Effector memory CD8-positive, alpha-beta T cell (primary cell): Measurements from ENCODE around the gene KMT2B.

ENCODE experiments used
- ATAC-seq: fragments of 150-1000 bp; cut with Tn5 transposase; replicated peaks from 2 replicates; pipeline ENCODE4 v1.10.0; 2021; ENCODE audit warnings: mild to moderate bottlenecking, moderate library complexity
- DNase-seq, 3 experiments: peaks; one replicate each; pipeline ENCODE4 v3.0.0; 2021
- H3K27ac Mint-ChIP-seq, 2 donors: one replicate each; pipeline ENCODE4 v1.8.0; 2022; ENCODE audit warnings: mild to moderate bottlenecking in 2 of 2, mixed read lengths in 2 of 2, moderate library complexity in 2 of 2
- H3K27me3 Mint-ChIP-seq, 2 donors: one replicate each; pipeline ENCODE4 v1.8.0; 2022; ENCODE audit warnings: mixed read lengths in 2 of 2
- H3K36me3 Mint-ChIP-seq: one replicate; pipeline ENCODE4 v1.8.0; 2022; ENCODE audit warnings: mild to moderate bottlenecking, moderate library complexity, mixed read lengths; ENCODE audit not compliant: insufficient read depth
- H3K4me1 Mint-ChIP-seq, 2 donors: one replicate each; pipeline ENCODE4 v1.8.0; 2022; ENCODE audit warnings: low read depth in 2 of 2, mixed read lengths in 2 of 2
- H3K4me3 Mint-ChIP-seq, 2 donors: one replicate each; pipeline ENCODE4 v1.8.0; 2022; ENCODE audit warnings: mild to moderate bottlenecking in 2 of 2, mixed read lengths in 2 of 2, moderate library complexity in 2 of 2
- H3K9me3 Mint-ChIP-seq, 2 donors: one replicate each; pipeline ENCODE4 v1.8.0; 2022; ENCODE audit warnings: mixed read lengths in 2 of 2

KMT2B gene

GRCh38 chr19:35714601-35715354 lies 3.0 kb upstream of the KMT2B start:
- Mint-ChIP-seq H3K36me3 (peaks cover 18% of the 10 kb centered on the region), H3K4me3 (peak overlapping the region; percentile 78 to 89), H3K27me3 (peaks cover 0 to 7% of the 10 kb centered on the region in 2 donors), H3K9me3 (no peaks in the 10 kb centered on the region), H3K27ac (peak overlapping the region; percentile 93 to 94), H3K4me1 (peaks cover 56 to 63% of the 10 kb centered on the region in 2 donors)
- DNase-seq (no peak), ATAC-seq (no peak)

- ATAC-seq: no peak
- H3K27me3 Mint-ChIP-seq: peaks cover 0 to 7% of the 10 kb centered on the region in 2 donors
- no peaks in the 10 kb centered on the region for H3K9me3 Mint-ChIP-seq
- no peak for DNase-seq
- H3K4me1 Mint-ChIP-seq: peaks cover 58 to 63% of the 10 kb centered on the region in 2 donors
- H3K36me3 Mint-ChIP-seq: peaks cover 22% of the 10 kb centered on the region
- peak overlapping the region; percentile 91 to 96 for H3K27ac Mint-ChIP-seq
- peak overlapping the region in 1 of 2 donors; percentile 89 for H3K4me3 Mint-ChIP-seq
Observed at GRCh38 chr19:35715355-35715809, 2.4 kb upstream of the KMT2B start.

GRCh38 chr19:35715981-35716800 lies 1.6 kb upstream of the KMT2B start:
- Mint-ChIP-seq H3K27ac (peak overlapping the region; percentile 91 to 96), H3K36me3 (peaks cover 28% of the 10 kb centered on the region), H3K4me3 (peak overlapping the region; percentile 89 to 91), H3K27me3 (peaks cover 0 to 7% of the 10 kb centered on the region in 2 donors), H3K9me3 (no peaks in the 10 kb centered on the region), H3K4me1 (peaks cover 55 to 61% of the 10 kb centered on the region in 2 donors)
- no peak for ATAC-seq
- DNase-seq: no peak

- H3K36me3 Mint-ChIP-seq: peaks cover 37% of the 10 kb centered on the region
- H3K4me3 Mint-ChIP-seq: peak overlapping the region; percentile 89 to 91
- peaks cover 0 to 7% of the 10 kb centered on the region in 2 donors for H3K27me3 Mint-ChIP-seq
- DNase-seq: peak; percentile 92 to 96 (median 94)
- peaks cover 51 to 62% of the 10 kb centered on the region in 2 donors for H3K4me1 Mint-ChIP-seq
- H3K9me3 Mint-ChIP-seq: no peaks in the 10 kb centered on the region
- peak overlapping the region; percentile 91 to 96 for H3K27ac Mint-ChIP-seq
- ATAC-seq: peak; percentile 81
Observed at GRCh38 chr19:35716801-35717664, 770 bp upstream of the KMT2B start.

GRCh38 chr19:35718345-35719041 lies 690 bp downstream of the KMT2B start:
- ATAC-seq: no peak

GRCh38 chr19:35719402-35720162 lies 1.8 kb downstream of the KMT2B start:
- no peak for ATAC-seq
- H3K9me3 Mint-ChIP-seq: no peaks in the 10 kb centered on the region
- no peak for DNase-seq
- peak overlapping the region in 1 of 2 donors; percentile 62 for H3K27ac Mint-ChIP-seq
- no peaks in the 10 kb centered on the region for H3K27me3 Mint-ChIP-seq
- peaks cover 53% of the 10 kb centered on the region for H3K36me3 Mint-ChIP-seq
- H3K4me3 Mint-ChIP-seq: peak overlapping the region; percentile 86 to 87
- H3K4me1 Mint-ChIP-seq: peaks cover 31 to 36% of the 10 kb centered on the region in 2 donors

More at GRCh38 chr19:35718345-35719041, 690 bp downstream of the KMT2B start:
- peak overlapping the region; percentile 86 to 87 for H3K4me3 Mint-ChIP-seq
- peaks cover 0 to 5% of the 10 kb centered on the region in 2 donors for H3K27me3 Mint-ChIP-seq
- peak overlapping the region; percentile 72 to 89 for H3K27ac Mint-ChIP-seq
- no peaks in the 10 kb centered on the region for H3K9me3 Mint-ChIP-seq
- H3K36me3 Mint-ChIP-seq: peaks cover 48% of the 10 kb centered on the region
- H3K4me1 Mint-ChIP-seq: peaks cover 41 to 47% of the 10 kb centered on the region in 2 donors
- peak in 2 of 3 experiments; percentile 27 to 38 for DNase-seq

GRCh38 chr19:35720163-35720524 lies 2.3 kb downstream of the KMT2B start:
- Mint-ChIP-seq H3K27ac (no peak overlapping the region), H3K4me1 (peaks cover 26 to 32% of the 10 kb centered on the region in 2 donors), H3K4me3 (no peak overlapping the region), H3K9me3 (no peaks in the 10 kb centered on the region), H3K27me3 (no peaks in the 10 kb centered on the region), H3K36me3 (peaks cover 56% of the 10 kb centered on the region)
- DNase-seq: no peak
- ATAC-seq: no peak

GRCh38 chr19:35720648-35721047 lies 2.8 kb downstream of the KMT2B start:
- peaks cover 61% of the 10 kb centered on the region for H3K36me3 Mint-ChIP-seq
- H3K9me3 Mint-ChIP-seq: no peaks in the 10 kb centered on the region
- ATAC-seq (no peak), DNase-seq (no peak)
- peaks cover 25 to 31% of the 10 kb centered on the region in 2 donors for H3K4me1 Mint-ChIP-seq
- H3K27ac Mint-ChIP-seq: no peak overlapping the region
- no peaks in the 10 kb centered on the region for H3K27me3 Mint-ChIP-seq
- H3K4me3 Mint-ChIP-seq: no peak overlapping the region

GRCh38 chr19:35721374-35721773 lies 3.6 kb downstream of the KMT2B start:
- H3K4me3 Mint-ChIP-seq: peak overlapping the region; percentile 41 to 46
- H3K36me3 Mint-ChIP-seq: peaks cover 66% of the 10 kb centered on the region
- H3K4me1 Mint-ChIP-seq: peaks cover 18 to 23% of the 10 kb centered on the region in 2 donors
- DNase-seq (no peak), ATAC-seq (no peak)
- H3K9me3 Mint-ChIP-seq: no peaks in the 10 kb centered on the region
- no peaks in the 10 kb centered on the region for H3K27me3 Mint-ChIP-seq
- H3K27ac Mint-ChIP-seq: no peak overlapping the region

- Mint-ChIP-seq H3K27ac (no peak overlapping the region), H3K27me3 (no peaks in the 10 kb centered on the region), H3K9me3 (no peaks in the 10 kb centered on the region), H3K4me3 (no peak overlapping the region), H3K4me1 (peaks cover 12 to 19% of the 10 kb centered on the region in 2 donors), H3K36me3 (peaks cover 69% of the 10 kb centered on the region)
- no peak for DNase-seq
- no peak for ATAC-seq
Observed at GRCh38 chr19:35722461-35722860, 4.7 kb downstream of the KMT2B start.

- ATAC-seq: no peak
- Mint-ChIP-seq H3K4me1 (peaks cover 12 to 19% of the 10 kb centered on the region in 2 donors), H3K27me3 (no peaks in the 10 kb centered on the region), H3K9me3 (no peaks in the 10 kb centered on the region), H3K36me3 (peaks cover 72% of the 10 kb centered on the region), H3K27ac (no peak overlapping the region), H3K4me3 (no peak overlapping the region)
- no peak for DNase-seq
Observed at GRCh38 chr19:35722897-35723296, 5.1 kb downstream of the KMT2B start.

GRCh38 chr19:35723671-35724070 lies 5.9 kb downstream of the KMT2B start:
- H3K4me1 Mint-ChIP-seq: peaks cover 11 to 16% of the 10 kb centered on the region in 2 donors

More at GRCh38 chr19:35723671-35724070, 5.9 kb downstream of the KMT2B start:
- ATAC-seq: no peak
- peak overlapping the region in 1 of 2 donors; percentile 68 for H3K27ac Mint-ChIP-seq
- no peaks in the 10 kb centered on the region for H3K9me3 Mint-ChIP-seq
- no peak overlapping the region for H3K4me3 Mint-ChIP-seq
- peaks cover 73% of the 10 kb centered on the region for H3K36me3 Mint-ChIP-seq
- no peak for DNase-seq
- no peaks in the 10 kb centered on the region for H3K27me3 Mint-ChIP-seq
